ENCODE results near the gene RBM42.

DNA sequence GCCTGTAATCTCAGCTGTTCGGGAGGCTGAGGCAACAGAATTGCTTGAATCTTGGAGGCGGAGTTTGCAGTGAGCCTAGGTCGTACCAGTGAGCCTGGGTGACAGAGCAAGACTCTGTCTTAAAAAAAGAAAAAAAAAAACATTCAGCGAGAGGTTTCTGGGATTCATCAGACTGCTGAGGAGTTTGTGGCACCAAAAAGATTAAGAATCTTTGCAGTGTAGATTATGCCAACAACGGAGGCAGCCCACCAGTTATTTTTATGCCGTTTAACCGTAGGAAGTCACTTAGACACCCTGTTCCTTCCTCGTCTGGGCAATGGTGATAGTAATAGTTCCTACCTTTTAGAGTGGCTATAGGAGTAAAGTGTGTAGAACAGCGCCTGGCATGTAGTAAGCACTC is 21.7 kb downstream of the RBM42 start:
- TF ChIP-seq, protein P1, sequence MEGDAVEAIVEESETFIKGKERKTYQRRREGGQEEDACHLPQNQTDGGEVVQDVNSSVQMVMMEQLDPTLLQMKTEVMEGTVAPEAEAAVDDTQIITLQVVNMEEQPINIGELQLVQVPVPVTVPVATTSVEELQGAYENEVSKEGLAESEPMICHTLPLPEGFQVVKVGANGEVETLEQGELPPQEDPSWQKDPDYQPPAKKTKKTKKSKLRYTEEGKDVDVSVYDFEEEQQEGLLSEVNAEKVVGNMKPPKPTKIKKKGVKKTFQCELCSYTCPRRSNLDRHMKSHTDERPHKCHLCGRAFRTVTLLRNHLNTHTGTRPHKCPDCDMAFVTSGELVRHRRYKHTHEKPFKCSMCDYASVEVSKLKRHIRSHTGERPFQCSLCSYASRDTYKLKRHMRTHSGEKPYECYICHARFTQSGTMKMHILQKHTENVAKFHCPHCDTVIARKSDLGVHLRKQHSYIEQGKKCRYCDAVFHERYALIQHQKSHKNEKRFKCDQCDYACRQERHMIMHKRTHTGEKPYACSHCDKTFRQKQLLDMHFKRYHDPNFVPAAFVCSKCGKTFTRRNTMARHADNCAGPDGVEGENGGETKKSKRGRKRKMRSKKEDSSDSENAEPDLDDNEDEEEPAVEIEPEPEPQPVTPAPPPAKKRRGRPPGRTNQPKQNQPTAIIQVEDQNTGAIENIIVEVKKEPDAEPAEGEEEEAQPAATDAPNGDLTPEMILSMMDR (IDR thresholded peaks at IDR 0.05), result no peak
- no peak for TF ChIP-seq POLR2A (IDR thresholded peaks at IDR 0.05)
